Adrenal gland (tissue), 12 donors: ENCODE data around the gene KLHL21. TPM values are rescaled to one million over a fixed set of nuclear protein-coding genes. Genes with fewer than 3 reads are reported as not detected.

Experiments
- DNase-seq, 7 donors: peaks; one replicate each; pipeline ENCODE4 v3.0.0-alpha.2; 2019 to 2020
- H3K27ac ChIP-seq, 5 donors: fragments of 200-600 bp; sonication (generic) in 4 of 5; 1 replicate in 3 of 5; 2 replicates in 2 of 5; pipeline versions ENCODE4 v1.5.1 to v1.8.0; 2016 to 2020; ENCODE audit warnings: mild to moderate bottlenecking in 1 of 5
- H3K27me3 ChIP-seq: fragments of 200-600 bp; 2 replicates; pipeline ENCODE4 v1.8.0; 2021
- H3K36me3 ChIP-seq, 2 donors: fragments of 200-600 bp; replicated peaks in 1 of 2; 1 replicate in 1 of 2; 2 replicates in 1 of 2; pipeline versions ENCODE4 v1.5.1 to v1.8.0; 2018 to 2022
- H3K4me1 ChIP-seq, 2 donors: fragments of 200-600 bp; replicated peaks in 1 of 2; 1 replicate in 1 of 2; 2 replicates in 1 of 2; pipeline versions ENCODE4 v1.5.1 to v1.8.0; 2018 to 2021
- H3K4me3 ChIP-seq, 4 donors: fragments of 200-600 bp; sonication (generic) in 3 of 4; one replicate each; pipeline ENCODE4 v1.5.1; 2016 to 2018
- H3K9me3 ChIP-seq, 3 donors: fragments of 200-600 bp; sonication (generic) in 1 of 3; replicated peaks in 1 of 3; 1 replicate in 2 of 3; 2 replicates in 1 of 3; pipeline versions ENCODE4 v1.5.1 to v1.8.0; 2016 to 2021
- CTCF ChIP-seq, 6 experiments: fragments of 450-650 bp in 4 of 6; fragments of 200-600 bp in 2 of 6; sonication (generic) in 1 of 6; IDR thresholded peaks; 1 replicate in 5 of 6; 2 replicates in 1 of 6; pipeline versions ENCODE4 v1.5.1 to v1.8.0; 2016 to 2021; ENCODE audit warnings: antibody characterized with exemption in 6 of 6, mild to moderate bottlenecking in 2 of 6, moderate library complexity in 1 of 6
- POLR2A ChIP-seq, 2 donors: fragments of 450-650 bp; IDR thresholded peaks; one replicate each; pipeline ENCODE4 v1.6.1; 2017; ENCODE audit warnings: antibody characterized with exemption in 2 of 2, mild to moderate bottlenecking in 2 of 2, moderate library complexity in 1 of 2
- WGBS, 4 donors: extraction: QIAGEN DNeasy Blood & Tissue Kit in 2 of 4; methylation state at CpG; one replicate each; pipeline versions ENCODE4 v1.1.5 to v1.1.7; 2013 to 2017; 5-methylcytosine and 5-hydroxymethylcytosine counted together
- intact Hi-C, 2 donors: fragments of 100-400 bp; cut with DNase I; formaldehyde crosslinking; loops; one replicate each; pipeline versions ENCODE4 v1.14.1 to v1.15.0; 2022 to 2023
- polyA plus RNA-seq, 3 donors: library from polyadenylated mRNA; stranded (reverse); fragments of 200-250 nt in 2 of 3; fragments of 350-450 nt in 1 of 3; fragmentation: Illumina TruSeq in 1 of 3; extraction: RNeasy Lipid Tissue Mini Kit (QIAGEN cat#74804) in 1 of 3; gene quantifications; one replicate each; pipeline ENCODE4 v1.2.3, GENCODE V29; 2013 to 2014
- total RNA-seq, 9 donors: library from RNA; depleted of rRNA in 4 of 9; stranded (reverse); fragments of >200 nt in 4 of 9; fragments of 120-200 nt in 1 of 9; fragmentation: NEBNext Ultra II Directional in 1 of 9; extraction: Animal tissue kit (Norgen Biotek cat#: 25700) in 1 of 9; gene quantifications; one replicate each; pipeline versions ENCODE4 v1.1.0 to v1.2.4, GENCODE V29; 2013 to 2023
- donor health status: healthy with polysubstance abuse.
- donor health status: Bipolar disorder and iron deficiency.
- donor health status: DM: yes; HTN: yes; CAD: no.
- donor health status: DM: no; HTN: no; CAD: no.
- donor health status: DM: no; HTN: no; CAD: no.
- donor health status: DM: yes; HTN: yes; CAD: no.

The KLHL21 gene
- total and polyA plus RNA-seq, 12 donors, result 11.7 to 108 (median 35.9) TPM

GRCh38 chr1:6582370-6582769 lies 20.3 kb downstream of the KLHL21 start:
- H3K4me3 ChIP-seq, result no peak overlapping the region
- no peaks in the 10 kb centered on the region for H3K9me3 ChIP-seq
- no peak for DNase-seq
- H3K4me1 ChIP-seq, result peaks cover 17 to 41% of the 10 kb centered on the region in 2 donors
- intact Hi-C loops, result no loop called here
- H3K27ac ChIP-seq, result peak overlapping the region in 2 of 5 donors; percentile 23 to 25
- no peaks in the 10 kb centered on the region for H3K27me3 ChIP-seq
- 75 to 89% (median 82%) methylated on average over 1 of the region's 1 CpG for WGBS, 4 donors
- H3K36me3 ChIP-seq, result no peaks in the 10 kb centered on the region
- no peak for TF ChIP-seq POLR2A (IDR thresholded peaks at IDR 0.05)
- TF ChIP-seq CTCF (IDR thresholded peaks at IDR 0.05), result no peak

DNA sequence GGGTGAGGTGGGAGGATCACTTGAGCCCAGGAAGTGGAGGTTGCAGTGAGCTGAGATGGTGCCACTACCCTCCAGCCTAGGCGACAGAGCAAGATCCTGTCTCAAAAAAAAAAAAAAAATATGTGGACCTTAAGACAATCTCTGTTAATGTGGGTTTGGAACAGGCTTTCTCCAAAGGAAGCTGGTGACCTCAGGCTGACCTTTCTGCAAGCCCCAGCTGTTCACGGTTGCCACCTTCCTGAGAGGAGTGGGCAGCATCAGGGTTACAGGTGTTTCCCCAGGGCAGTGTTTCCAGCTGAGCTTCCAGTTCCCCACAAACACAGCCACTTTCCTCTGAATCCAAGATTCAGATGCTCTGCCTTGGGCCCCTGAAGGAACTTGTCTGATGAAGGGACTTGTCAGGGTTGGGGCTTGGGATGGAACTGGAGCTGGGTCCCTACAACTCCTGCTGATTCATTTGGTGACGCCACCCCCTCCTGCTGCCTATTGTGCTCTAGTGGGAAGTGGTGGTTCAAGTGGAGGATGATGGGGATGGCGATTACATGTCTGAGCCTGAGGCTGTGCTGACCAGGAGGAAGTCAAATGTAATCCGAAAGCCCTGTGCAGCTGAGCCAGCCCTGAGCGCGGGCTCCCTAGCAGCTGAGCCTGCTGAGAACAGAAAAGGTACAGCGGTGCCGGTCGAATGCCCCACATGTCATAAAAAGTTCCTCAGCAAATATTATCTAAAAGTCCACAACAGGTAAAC lies 20.9 kb downstream of the KLHL21 start:
- WGBS, 4 donors, result 66 to 81% (median 69%) methylated on average over 4 to 10 of the region's 10 CpGs
- Histone ChIP-seq H3K27me3 (no peaks in the 10 kb centered on the region), H3K27ac (peak overlapping the region in 3 of 5 donors; percentile 40 to 95 (median 86)), H3K36me3 (no peaks in the 10 kb centered on the region), H3K4me1 (peaks cover 17 to 34% of the 10 kb centered on the region in 2 donors), H3K4me3 (no peak overlapping the region), H3K9me3 (no peaks in the 10 kb centered on the region)
- intact Hi-C loops, result no loop called here
- DNase-seq, result peak in 2 of 7 donors; percentile 27 to 37
- TF ChIP-seq POLR2A (IDR thresholded peaks at IDR 0.05), result no peak
- no peak for TF ChIP-seq CTCF (IDR thresholded peaks at IDR 0.05)

- peak overlapping the region in 3 of 4 donors; percentile 53 to 91 (median 91) for H3K4me3 ChIP-seq
- H3K36me3 ChIP-seq, result no peaks in the 10 kb centered on the region
- no peaks in the 10 kb centered on the region for H3K9me3 ChIP-seq
- DNase-seq, result peak in 5 of 7 donors; percentile 47 to 80 (median 66)
- no peaks in the 10 kb centered on the region for H3K27me3 ChIP-seq
- intact Hi-C loops, result no loop called here
- peak in 1 of 2 donors; percentile 52 for TF ChIP-seq POLR2A (IDR thresholded peaks at IDR 0.05)
- TF ChIP-seq CTCF (IDR thresholded peaks at IDR 0.05), result no peak
- H3K4me1 ChIP-seq, result peaks cover 17 to 31% of the 10 kb centered on the region in 2 donors
- H3K27ac ChIP-seq, result peak overlapping the region; percentile 26 to 97 (median 86)
- 25 to 66% (median 28%) methylated on average over 3 to 19 of the region's 19 CpGs for WGBS, 4 donors
Observed at GRCh38 chr1:6580593-6581409, 21.9 kb downstream of the KLHL21 start.

- Histone ChIP-seq H3K4me3 (peak overlapping the region; percentile 26 to 91 (median 72)), H3K36me3 (no peaks in the 10 kb centered on the region), H3K27ac (peak overlapping the region; percentile 26 to 97 (median 86)), H3K27me3 (no peaks in the 10 kb centered on the region), H3K9me3 (no peaks in the 10 kb centered on the region), H3K4me1 (peaks cover 17 to 31% of the 10 kb centered on the region in 2 donors)
- intact Hi-C loops, result no loop called here
- DNase-seq, result no peak
- WGBS, 4 donors, result 0% methylated on average over 8 to 30 of the region's 30 CpGs
- no peak for TF ChIP-seq POLR2A (IDR thresholded peaks at IDR 0.05)
Observed at GRCh38 chr1:6580119-6580592, 22.5 kb downstream of the KLHL21 start.
